Fibroblast of skin of abdomen (primary cell): Measurements from ENCODE around the gene KCND2.

Source experiments
- DNase-seq: peaks from one replicate; pipeline ENCODE4 v3.0.0-alpha.2; 2013

KCND2 gene

GRCh38 chr7:120311028-120311788 lies 38.2 kb downstream of the KCND2 start:
- no peak for DNase-seq

- DNase-seq: no peak
These were observed 47.4 kb downstream of the KCND2 start for GRCh38 chr7:120320218-120320961.

- DNase-seq: no peak
These were observed 54.1 kb downstream of the KCND2 start for GRCh38 chr7:120327054-120327453.

GRCh38 chr7:120332433-120332832 lies 59.5 kb downstream of the KCND2 start:
- DNase-seq: no peak

GRCh38 chr7:120334475-120334874 lies 61.5 kb downstream of the KCND2 start:
- DNase-seq: no peak

GRCh38 chr7:120337308-120337907 lies 64.4 kb downstream of the KCND2 start:
- no peak for DNase-seq

GRCh38 chr7:120344276-120344675 lies 71.3 kb downstream of the KCND2 start:
- no peak for DNase-seq

- no peak for DNase-seq
These were observed 80.2 kb downstream of the KCND2 start for GRCh38 chr7:120353171-120353570.

GRCh38 chr7:120360918-120361317 lies 87.9 kb downstream of the KCND2 start:
- no peak for DNase-seq

GRCh38 chr7:120363414-120363813 lies 90.4 kb downstream of the KCND2 start:
- no peak for DNase-seq

- DNase-seq: no peak
These were observed 98.0 kb downstream of the KCND2 start for GRCh38 chr7:120370954-120371353.

- DNase-seq: no peak
These were observed 100.2 kb downstream of the KCND2 start for GRCh38 chr7:120373174-120373573.

GRCh38 chr7:120394595-120394994 lies 121.6 kb downstream of the KCND2 start:
- no peak for DNase-seq

- no peak for DNase-seq
These were observed 122.6 kb downstream of the KCND2 start for GRCh38 chr7:120395526-120396019.

- DNase-seq: no peak
These were observed 125.5 kb downstream of the KCND2 start for GRCh38 chr7:120398284-120399000.

GRCh38 chr7:120400806-120401455 lies 128.0 kb downstream of the KCND2 start:
- no peak for DNase-seq

GRCh38 chr7:120402079-120402767 lies 129.2 kb downstream of the KCND2 start:
- DNase-seq: peak; percentile 19

GRCh38 chr7:120402801-120403200 lies 129.8 kb downstream of the KCND2 start:
- DNase-seq: peak; percentile 21

- no peak for DNase-seq
These were observed 131.1 kb downstream of the KCND2 start for GRCh38 chr7:120404042-120404441.

- no peak for DNase-seq
These were observed 132.7 kb downstream of the KCND2 start for GRCh38 chr7:120405652-120406051.

- no peak for DNase-seq
These were observed 134.0 kb downstream of the KCND2 start for GRCh38 chr7:120407010-120407409.
